ENCODE results near the gene PTPRT.
"Not testable (repeated sequence)": the region's sequence is repeated elsewhere in the genome, so short reads cannot be mapped to it uniquely, and the experiment has no call there.

PTPRT gene

GRCh38 chr20:42914302-42914701 is 275.4 kb downstream of the PTPRT start:
- Histone ChIP-seq H3K9me3 (ENCODE audit: control insufficient read depth, insufficient read depth, low read depth, low read length) (peaks cover 4% of the 10 kb centered on the region; the same call in 1 of the 2 replicates), H3K4me1 (ENCODE audit: control insufficient read depth, insufficient read depth, low read length) (no peaks in the 10 kb centered on the region), H3K9ac (ENCODE audit: low read length) (no peak overlapping the region), H3K27me3 (ENCODE audit: control insufficient read depth, insufficient read depth, low read length) (no peaks in the 10 kb centered on the region), H3K27ac (ENCODE audit: low read depth, low read length) (no peak overlapping the region), H3K36me3 (ENCODE audit: control insufficient read depth, insufficient read depth, low read length) (no peaks in the 10 kb centered on the region), H3K4me3 (ENCODE audit: low read depth, low read length) (no peak overlapping the region)

GRCh38 chr20:42910808-42911207 is 278.9 kb downstream of the PTPRT start:
- not testable (repeated sequence) for H3K4me3 ChIP-seq (ENCODE audit: low read depth, low read length); H3K9ac ChIP-seq (ENCODE audit: low read length); H3K9me3 ChIP-seq (ENCODE audit: control insufficient read depth, insufficient read depth, low read depth, low read length); H3K27ac ChIP-seq (ENCODE audit: low read depth, low read length); H3K4me1 ChIP-seq (ENCODE audit: control insufficient read depth, insufficient read depth, low read length); H3K27me3 ChIP-seq (ENCODE audit: control insufficient read depth, insufficient read depth, low read length); H3K36me3 ChIP-seq (ENCODE audit: control insufficient read depth, insufficient read depth, low read length)

- Histone ChIP-seq H3K27ac (ENCODE audit: low read depth, low read length) (no peak overlapping the region), H3K27me3 (ENCODE audit: control insufficient read depth, insufficient read depth, low read length) (no peaks in the 10 kb centered on the region), H3K4me3 (ENCODE audit: low read depth, low read length) (no peak overlapping the region), H3K36me3 (ENCODE audit: control insufficient read depth, insufficient read depth, low read length) (no peaks in the 10 kb centered on the region), H3K9me3 (ENCODE audit: control insufficient read depth, insufficient read depth, low read depth, low read length) (no peaks in the 10 kb centered on the region), H3K4me1 (ENCODE audit: control insufficient read depth, insufficient read depth, low read length) (no peaks in the 10 kb centered on the region), H3K9ac (ENCODE audit: low read length) (no peak overlapping the region)
These were observed 282.0 kb downstream of the PTPRT start for GRCh38 chr20:42907730-42908129.

GRCh38 chr20:42906120-42906519 is 283.6 kb downstream of the PTPRT start:
- no peaks in the 10 kb centered on the region for H3K4me1 ChIP-seq (ENCODE audit: control insufficient read depth, insufficient read depth, low read length)
- no peaks in the 10 kb centered on the region for H3K36me3 ChIP-seq (ENCODE audit: control insufficient read depth, insufficient read depth, low read length)
- no peaks in the 10 kb centered on the region for H3K27me3 ChIP-seq (ENCODE audit: control insufficient read depth, insufficient read depth, low read length)
- H3K9me3 ChIP-seq (ENCODE audit: control insufficient read depth, insufficient read depth, low read depth, low read length) = no peaks in the 10 kb centered on the region
- no peak overlapping the region for H3K27ac ChIP-seq (ENCODE audit: low read depth, low read length)
- no peak overlapping the region for H3K4me3 ChIP-seq (ENCODE audit: low read depth, low read length)
- H3K9ac ChIP-seq (ENCODE audit: low read length) = no peak overlapping the region

DNA sequence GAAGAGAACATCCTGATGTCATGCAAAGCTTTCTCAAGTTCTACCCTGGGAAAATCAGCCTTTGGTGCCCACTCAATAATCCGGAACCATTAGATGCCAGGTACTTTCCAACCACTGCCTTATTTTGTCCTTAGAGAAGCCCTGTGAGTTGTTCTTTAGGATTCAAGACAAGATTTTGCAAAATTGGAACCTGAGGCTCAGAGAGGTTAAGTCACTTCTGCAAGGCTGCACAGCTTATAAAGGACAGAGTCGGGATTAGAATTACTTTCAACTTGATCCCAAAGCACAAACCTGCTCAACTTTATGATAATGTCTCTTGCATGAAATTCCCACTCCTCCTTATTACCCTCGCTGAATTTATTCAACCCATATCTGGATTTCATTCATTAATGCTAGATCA is 287.2 kb downstream of the PTPRT start:
- H3K4me1 ChIP-seq (ENCODE audit: control insufficient read depth, insufficient read depth, low read length) = no peaks in the 10 kb centered on the region
- no peaks in the 10 kb centered on the region for H3K36me3 ChIP-seq (ENCODE audit: control insufficient read depth, insufficient read depth, low read length)
- no peak overlapping the region for H3K27ac ChIP-seq (ENCODE audit: low read depth, low read length)
- no peaks in the 10 kb centered on the region for H3K9me3 ChIP-seq (ENCODE audit: control insufficient read depth, insufficient read depth, low read depth, low read length)
- no peak overlapping the region for H3K4me3 ChIP-seq (ENCODE audit: low read depth, low read length)
- H3K27me3 ChIP-seq (ENCODE audit: control insufficient read depth, insufficient read depth, low read length) = no peaks in the 10 kb centered on the region
- no peak overlapping the region for H3K9ac ChIP-seq (ENCODE audit: low read length)

GRCh38 chr20:42901689-42902440 is 287.8 kb downstream of the PTPRT start:
- Histone ChIP-seq H3K27me3 (ENCODE audit: control insufficient read depth, insufficient read depth, low read length) (no peaks in the 10 kb centered on the region), H3K9me3 (ENCODE audit: control insufficient read depth, insufficient read depth, low read depth, low read length) (no peaks in the 10 kb centered on the region), H3K4me1 (ENCODE audit: control insufficient read depth, insufficient read depth, low read length) (no peaks in the 10 kb centered on the region), H3K9ac (ENCODE audit: low read length) (no peak overlapping the region), H3K36me3 (ENCODE audit: control insufficient read depth, insufficient read depth, low read length) (no peaks in the 10 kb centered on the region), H3K27ac (ENCODE audit: low read depth, low read length) (no peak overlapping the region), H3K4me3 (ENCODE audit: low read depth, low read length) (no peak overlapping the region)

- not testable (repeated sequence) for H3K9me3 ChIP-seq (ENCODE audit: control insufficient read depth, insufficient read depth, low read depth, low read length); H3K4me1 ChIP-seq (ENCODE audit: control insufficient read depth, insufficient read depth, low read length); H3K27me3 ChIP-seq (ENCODE audit: control insufficient read depth, insufficient read depth, low read length); H3K27ac ChIP-seq (ENCODE audit: low read depth, low read length); H3K36me3 ChIP-seq (ENCODE audit: control insufficient read depth, insufficient read depth, low read length); H3K4me3 ChIP-seq (ENCODE audit: low read depth, low read length); H3K9ac ChIP-seq (ENCODE audit: low read length)
These were observed 288.9 kb downstream of the PTPRT start for GRCh38 chr20:42900764-42901163.

DNA sequence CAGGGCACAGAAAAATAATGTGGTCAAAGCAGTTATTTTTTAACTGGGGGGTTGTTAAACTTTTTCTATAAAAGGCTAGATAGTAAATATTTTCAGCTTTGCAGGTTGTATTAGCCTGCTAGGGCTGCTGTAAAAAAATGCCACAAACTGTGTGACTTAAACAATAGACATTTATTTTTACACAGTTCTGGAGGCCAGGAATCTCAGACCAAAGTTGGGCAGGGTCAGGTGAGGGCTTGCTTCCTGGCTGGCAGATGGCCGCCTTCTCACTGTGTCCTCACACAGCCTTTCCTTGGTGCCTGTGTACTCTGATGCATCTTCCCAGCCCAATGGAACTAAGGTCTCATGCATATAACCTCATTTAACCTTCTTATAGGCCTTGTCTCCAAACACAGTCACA is 294.7 kb downstream of the PTPRT start:
- H3K9me3 ChIP-seq (ENCODE audit: control insufficient read depth, insufficient read depth, low read depth, low read length) = peaks cover 2% of the 10 kb centered on the region; the same call in 1 of the 2 replicates

DNA sequence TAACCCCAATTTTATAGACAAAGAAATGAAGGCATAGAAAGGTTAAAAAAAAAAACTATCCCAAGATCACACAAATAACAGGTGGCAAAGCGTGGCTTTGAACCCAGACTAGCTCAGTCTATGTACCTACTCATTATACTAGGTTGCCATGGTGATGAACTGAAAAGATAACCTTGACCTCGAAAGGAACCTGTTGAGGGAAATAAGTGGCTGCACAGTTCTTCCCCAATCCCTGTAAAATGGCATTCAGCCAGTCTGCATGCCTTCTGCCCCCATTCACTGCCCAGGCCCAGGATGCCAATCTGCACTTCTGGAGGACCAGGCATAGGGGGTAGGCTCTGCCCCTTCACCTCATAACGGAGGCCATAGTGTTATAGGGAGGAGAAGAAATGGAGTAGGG is 295.2 kb downstream of the PTPRT start:
- H3K4me1 ChIP-seq (ENCODE audit: control insufficient read depth, insufficient read depth, low read length) = no peaks in the 10 kb centered on the region
- no peak overlapping the region for H3K4me3 ChIP-seq (ENCODE audit: low read depth, low read length)
- H3K9ac ChIP-seq (ENCODE audit: low read length) = no peak overlapping the region
- H3K9me3 ChIP-seq (ENCODE audit: control insufficient read depth, insufficient read depth, low read depth, low read length) = peaks cover 2% of the 10 kb centered on the region; the same call in 1 of the 2 replicates
- H3K36me3 ChIP-seq (ENCODE audit: control insufficient read depth, insufficient read depth, low read length) = no peaks in the 10 kb centered on the region
- no peak overlapping the region for H3K27ac ChIP-seq (ENCODE audit: low read depth, low read length)
- H3K27me3 ChIP-seq (ENCODE audit: control insufficient read depth, insufficient read depth, low read length) = no peaks in the 10 kb centered on the region

More for the DNA sequence above, 294.7 kb downstream of the PTPRT start:
- Histone ChIP-seq H3K27me3 (ENCODE audit: control insufficient read depth, insufficient read depth, low read length) (no peaks in the 10 kb centered on the region), H3K9ac (ENCODE audit: low read length) (no peak overlapping the region), H3K4me3 (ENCODE audit: low read depth, low read length) (no peak overlapping the region), H3K36me3 (ENCODE audit: control insufficient read depth, insufficient read depth, low read length) (no peaks in the 10 kb centered on the region), H3K27ac (ENCODE audit: low read depth, low read length) (no peak overlapping the region), H3K4me1 (ENCODE audit: control insufficient read depth, insufficient read depth, low read length) (no peaks in the 10 kb centered on the region)

GRCh38 chr20:42889517-42889916 is 300.2 kb downstream of the PTPRT start:
- no peak overlapping the region for H3K9ac ChIP-seq (ENCODE audit: low read length)
- no peak overlapping the region for H3K4me3 ChIP-seq (ENCODE audit: low read depth, low read length)
- peaks cover 2% of the 10 kb centered on the region; the same call in 1 of the 2 replicates for H3K9me3 ChIP-seq (ENCODE audit: control insufficient read depth, insufficient read depth, low read depth, low read length)
- H3K4me1 ChIP-seq (ENCODE audit: control insufficient read depth, insufficient read depth, low read length) = no peaks in the 10 kb centered on the region
- H3K27me3 ChIP-seq (ENCODE audit: control insufficient read depth, insufficient read depth, low read length) = no peaks in the 10 kb centered on the region
- no peaks in the 10 kb centered on the region for H3K36me3 ChIP-seq (ENCODE audit: control insufficient read depth, insufficient read depth, low read length)
- H3K27ac ChIP-seq (ENCODE audit: low read depth, low read length) = no peak overlapping the region

DNA sequence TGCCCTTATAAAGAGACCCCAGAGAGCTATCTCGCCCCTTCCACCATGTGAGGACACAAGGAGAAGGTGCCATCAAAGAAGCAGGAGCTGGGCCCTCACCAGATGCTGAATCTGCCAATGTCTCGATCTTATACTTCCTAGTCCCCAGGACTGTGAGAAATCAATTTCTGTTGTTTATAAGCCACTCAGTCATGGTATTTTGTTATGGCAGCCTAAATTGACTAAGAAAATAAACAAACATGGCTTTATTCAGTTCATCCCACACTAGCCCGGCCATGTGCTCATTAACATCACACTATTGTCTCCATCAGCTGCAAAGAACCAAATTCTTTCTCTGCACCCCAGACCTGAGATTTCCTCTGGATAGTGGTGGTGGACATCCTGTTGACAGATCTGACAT is 302.4 kb downstream of the PTPRT start:
- H3K36me3 ChIP-seq (ENCODE audit: control insufficient read depth, insufficient read depth, low read length) = no peaks in the 10 kb centered on the region
- no peaks in the 10 kb centered on the region for H3K9me3 ChIP-seq (ENCODE audit: control insufficient read depth, insufficient read depth, low read depth, low read length)
- H3K27me3 ChIP-seq (ENCODE audit: control insufficient read depth, insufficient read depth, low read length) = peaks cover 3% of the 10 kb centered on the region; the same call in 1 of the 2 replicates
- no peaks in the 10 kb centered on the region for H3K4me1 ChIP-seq (ENCODE audit: control insufficient read depth, insufficient read depth, low read length)
- H3K27ac ChIP-seq (ENCODE audit: low read depth, low read length) = no peak overlapping the region
- no peak overlapping the region for H3K9ac ChIP-seq (ENCODE audit: low read length)
- no peak overlapping the region for H3K4me3 ChIP-seq (ENCODE audit: low read depth, low read length)

All from HUES6 (cell line).